ENCODE data around the gene TCF7L2. TPM values are rescaled to one million over a fixed set of nuclear protein-coding genes. Genes with fewer than 3 reads are reported as not detected.

TCF7L2 gene
- total RNA-seq, 4 donors from 2014 or later, result 4.0 to 13.2 (median 6.4) TPM

- intact Hi-C loops (cut with DNase I), result loop anchor here (10.0 kb wide), 1 partner anchor 127 kb away; no protein-coding TSS in a partner anchor
- H3K9me3 ChIP-seq, result no peaks in the 10 kb centered on the region
- peaks cover 0 to 56% (median 0%) of the 10 kb centered on the region in 3 donors for H3K36me3 ChIP-seq
- 82 to 90% methylated on average over 12 of the region's 12 CpGs for WGBS, 2 donors
- TF ChIP-seq, protein P1, sequence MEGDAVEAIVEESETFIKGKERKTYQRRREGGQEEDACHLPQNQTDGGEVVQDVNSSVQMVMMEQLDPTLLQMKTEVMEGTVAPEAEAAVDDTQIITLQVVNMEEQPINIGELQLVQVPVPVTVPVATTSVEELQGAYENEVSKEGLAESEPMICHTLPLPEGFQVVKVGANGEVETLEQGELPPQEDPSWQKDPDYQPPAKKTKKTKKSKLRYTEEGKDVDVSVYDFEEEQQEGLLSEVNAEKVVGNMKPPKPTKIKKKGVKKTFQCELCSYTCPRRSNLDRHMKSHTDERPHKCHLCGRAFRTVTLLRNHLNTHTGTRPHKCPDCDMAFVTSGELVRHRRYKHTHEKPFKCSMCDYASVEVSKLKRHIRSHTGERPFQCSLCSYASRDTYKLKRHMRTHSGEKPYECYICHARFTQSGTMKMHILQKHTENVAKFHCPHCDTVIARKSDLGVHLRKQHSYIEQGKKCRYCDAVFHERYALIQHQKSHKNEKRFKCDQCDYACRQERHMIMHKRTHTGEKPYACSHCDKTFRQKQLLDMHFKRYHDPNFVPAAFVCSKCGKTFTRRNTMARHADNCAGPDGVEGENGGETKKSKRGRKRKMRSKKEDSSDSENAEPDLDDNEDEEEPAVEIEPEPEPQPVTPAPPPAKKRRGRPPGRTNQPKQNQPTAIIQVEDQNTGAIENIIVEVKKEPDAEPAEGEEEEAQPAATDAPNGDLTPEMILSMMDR (IDR thresholded peaks at IDR 0.05), result no peak
- TF ChIP-seq POLR2A (IDR thresholded peaks at IDR 0.05), result no peak
- H3K4me3 ChIP-seq, result no peak overlapping the region
- no peaks in the 10 kb centered on the region for H3K27me3 ChIP-seq
- DNase-seq, result no peak
- H3K27ac ChIP-seq, result no peak overlapping the region
- peaks cover 0 to 11% (median 0%) of the 10 kb centered on the region in 3 donors for H3K4me1 ChIP-seq
These were observed 27.4 kb downstream of the TCF7L2 start for GRCh38 chr10:112977426-112977898.

DNA sequence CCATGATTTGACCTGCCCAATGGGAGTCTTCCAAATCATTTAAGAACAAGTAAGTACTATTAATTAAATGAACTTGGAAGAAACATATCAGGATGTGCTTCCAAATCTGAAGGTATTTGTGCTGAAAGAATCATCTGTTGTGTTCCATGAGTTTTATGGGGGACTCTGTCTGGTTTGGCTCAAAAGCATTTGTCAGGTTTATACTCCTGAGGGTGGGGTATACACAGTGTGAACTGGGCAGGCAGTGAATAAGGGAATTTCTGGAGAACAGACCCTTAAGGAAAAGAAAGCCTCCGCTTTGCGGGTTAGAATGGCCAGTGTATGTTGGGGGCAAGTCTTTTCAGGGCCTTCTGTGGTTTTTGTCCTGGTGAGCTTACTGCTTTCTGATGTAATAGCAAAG lies 29.9 kb downstream of the TCF7L2 start:
- no peak for DNase-seq
- 97 to 100% methylated on average over 2 of the region's 2 CpGs for WGBS, 2 donors
- no peak overlapping the region for H3K27ac ChIP-seq

GRCh38 chr10:112980937-112981336 lies 30.9 kb downstream of the TCF7L2 start:
- Histone ChIP-seq H3K4me3 (no peak overlapping the region), H3K27me3 (no peaks in the 10 kb centered on the region), H3K4me1 (peaks cover 3 to 25% (median 6%) of the 10 kb centered on the region in 3 donors), H3K27ac (no peak overlapping the region), H3K36me3 (peaks cover 0 to 22% (median 0%) of the 10 kb centered on the region in 3 donors), H3K9me3 (no peaks in the 10 kb centered on the region)
- 67 to 79% methylated on average over 2 of the region's 2 CpGs for WGBS, 2 donors
- no peak for DNase-seq
- intact Hi-C loops (cut with DNase I), result no loop called here
- TF ChIP-seq, protein P1 (IDR thresholded peaks at IDR 0.05), result no peak
- no peak for TF ChIP-seq POLR2A (IDR thresholded peaks at IDR 0.05)

More for the DNA sequence above, 29.9 kb downstream of the TCF7L2 start:
- TF ChIP-seq, protein P1 (IDR thresholded peaks at IDR 0.05), result no peak
- no peak for TF ChIP-seq POLR2A (IDR thresholded peaks at IDR 0.05)
- intact Hi-C loops (cut with DNase I), result loop anchor here (10.0 kb wide), 1 partner anchor 125 kb away; no protein-coding TSS in a partner anchor
- Histone ChIP-seq H3K36me3 (peaks cover 0 to 32% (median 0%) of the 10 kb centered on the region in 3 donors), H3K9me3 (no peaks in the 10 kb centered on the region), H3K4me3 (no peak overlapping the region), H3K4me1 (peaks cover 0 to 15% (median 0%) of the 10 kb centered on the region in 3 donors), H3K27me3 (no peaks in the 10 kb centered on the region)

GRCh38 chr10:112981553-112981952 lies 31.5 kb downstream of the TCF7L2 start:
- no peaks in the 10 kb centered on the region for H3K27me3 ChIP-seq
- no peak overlapping the region for H3K4me3 ChIP-seq
- no peak overlapping the region for H3K27ac ChIP-seq
- peaks cover 5 to 32% (median 12%) of the 10 kb centered on the region in 3 donors for H3K4me1 ChIP-seq
- 75 to 82% methylated on average over 7 of the region's 7 CpGs for WGBS, 2 donors
- no peak for DNase-seq
- intact Hi-C loops (cut with DNase I), result no loop called here
- H3K9me3 ChIP-seq, result no peaks in the 10 kb centered on the region
- TF ChIP-seq, protein P1 (IDR thresholded peaks at IDR 0.05), result no peak
- TF ChIP-seq POLR2A (IDR thresholded peaks at IDR 0.05), result no peak
- peaks cover 0 to 21% (median 0%) of the 10 kb centered on the region in 3 donors for H3K36me3 ChIP-seq

GRCh38 chr10:112983444-112984056 lies 33.5 kb downstream of the TCF7L2 start:
- Histone ChIP-seq H3K27me3 (no peaks in the 10 kb centered on the region), H3K36me3 (peaks cover 0 to 10% (median 0%) of the 10 kb centered on the region in 3 donors), H3K4me3 (no peak overlapping the region), H3K4me1 (peaks cover 9 to 46% (median 21%) of the 10 kb centered on the region in 3 donors), H3K9me3 (no peaks in the 10 kb centered on the region), H3K27ac (no peak overlapping the region)
- intact Hi-C loops (cut with DNase I), result no loop called here
- 82 to 88% methylated on average over 8 to 9 of the region's 9 CpGs for WGBS, 2 donors
- TF ChIP-seq, protein P1 (IDR thresholded peaks at IDR 0.05), result no peak
- no peak for TF ChIP-seq POLR2A (IDR thresholded peaks at IDR 0.05)
- DNase-seq, result no peak
